ENCODE results near the gene UNC80.

DNA sequence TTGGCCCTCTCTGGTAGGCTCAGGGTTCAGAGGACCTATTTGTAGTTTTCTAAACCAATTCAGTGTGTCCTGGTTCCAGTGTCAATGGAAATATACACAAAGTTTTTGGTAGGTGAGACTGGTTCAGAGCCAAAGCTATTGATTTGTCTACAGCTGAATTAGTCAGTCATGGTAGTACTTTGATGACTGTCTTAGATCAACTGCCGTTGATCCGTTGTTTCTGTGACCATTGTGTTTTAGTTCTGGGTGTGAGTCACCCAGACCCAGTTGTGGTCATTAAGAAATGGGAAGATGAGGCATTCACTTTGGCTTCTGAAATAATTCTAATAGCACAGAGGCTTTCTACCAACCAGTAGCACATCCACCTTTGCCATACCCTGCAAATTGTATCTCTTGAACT, 214.8 kb downstream of the UNC80 start:
- no peak for TF ChIP-seq POLR2A (IDR thresholded peaks at IDR 0.05)
- TF ChIP-seq, protein P1, sequence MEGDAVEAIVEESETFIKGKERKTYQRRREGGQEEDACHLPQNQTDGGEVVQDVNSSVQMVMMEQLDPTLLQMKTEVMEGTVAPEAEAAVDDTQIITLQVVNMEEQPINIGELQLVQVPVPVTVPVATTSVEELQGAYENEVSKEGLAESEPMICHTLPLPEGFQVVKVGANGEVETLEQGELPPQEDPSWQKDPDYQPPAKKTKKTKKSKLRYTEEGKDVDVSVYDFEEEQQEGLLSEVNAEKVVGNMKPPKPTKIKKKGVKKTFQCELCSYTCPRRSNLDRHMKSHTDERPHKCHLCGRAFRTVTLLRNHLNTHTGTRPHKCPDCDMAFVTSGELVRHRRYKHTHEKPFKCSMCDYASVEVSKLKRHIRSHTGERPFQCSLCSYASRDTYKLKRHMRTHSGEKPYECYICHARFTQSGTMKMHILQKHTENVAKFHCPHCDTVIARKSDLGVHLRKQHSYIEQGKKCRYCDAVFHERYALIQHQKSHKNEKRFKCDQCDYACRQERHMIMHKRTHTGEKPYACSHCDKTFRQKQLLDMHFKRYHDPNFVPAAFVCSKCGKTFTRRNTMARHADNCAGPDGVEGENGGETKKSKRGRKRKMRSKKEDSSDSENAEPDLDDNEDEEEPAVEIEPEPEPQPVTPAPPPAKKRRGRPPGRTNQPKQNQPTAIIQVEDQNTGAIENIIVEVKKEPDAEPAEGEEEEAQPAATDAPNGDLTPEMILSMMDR (IDR thresholded peaks at IDR 0.05) = no peak
